HepG2 (cell line): ENCODE data around the gene PAQR7.

Experiments used
- BRCA1 ChIP-seq: sonication (generic); formaldehyde crosslinking; IDR thresholded peaks from 2 replicates; pipeline ENCODE4 v1.4.0; 2020; ENCODE audit warnings: missing genetic modification reagents
- ELF1 ChIP-seq: sonication (generic); formaldehyde crosslinking; IDR thresholded peaks from 2 replicates; pipeline ENCODE4 v1.4.0; 2020; ENCODE audit warnings: missing genetic modification reagents
- MXI1 ChIP-seq: IDR thresholded peaks from 3 replicates; pipeline ENCODE4 v1.6.1; 2012; ENCODE audit warnings: low read depth, low read length, inconsistent platforms, borderline replicate concordance
- ZBTB21 ChIP-seq: sonication (generic); formaldehyde crosslinking; IDR thresholded peaks from 2 replicates; pipeline ENCODE4 v1.4.0; 2020; ENCODE audit warnings: missing genetic modification reagents
- TF ChIP-seq, protein P1 (sequence below): sonication (generic); formaldehyde crosslinking; IDR thresholded peaks from 2 replicates; pipeline ENCODE4 v1.4.0; 2020; ENCODE audit warnings: missing genetic modification reagents
- TF ChIP-seq, protein P2 (sequence below): sonication (generic); formaldehyde crosslinking; IDR thresholded peaks from 2 replicates; pipeline ENCODE4 v1.4.0; 2020; ENCODE audit warnings: missing genetic modification reagents
- TF ChIP-seq, protein P3 (sequence below): sonication (generic); formaldehyde crosslinking; IDR thresholded peaks from 2 replicates; pipeline ENCODE4 v1.5.0; 2020; ENCODE audit warnings: mild to moderate bottlenecking, missing genetic modification reagents, moderate library complexity
- TF ChIP-seq, protein P4 (sequence below): sonication (generic); formaldehyde crosslinking; IDR thresholded peaks from 2 replicates; pipeline ENCODE4 v1.4.0; 2020; ENCODE audit warnings: missing genetic modification reagents, borderline replicate concordance
- TF ChIP-seq, protein P5 (sequence below): sonication (generic); formaldehyde crosslinking; IDR thresholded peaks from 2 replicates; pipeline ENCODE4 v1.9.0; 2022; ENCODE audit warnings: missing genetic modification reagents, mild to moderate bottlenecking, borderline replicate concordance
- TF ChIP-seq, protein P6 (sequence below), 2 experiments: IDR thresholded peaks; 2 replicates each; pipeline ENCODE4 v1.6.1; 2011 to 2012; ENCODE audit warnings: low read length in 2 of 2, borderline replicate concordance in 1 of 2, low read depth in 1 of 2, mild to moderate bottlenecking in 1 of 2, moderate library complexity in 1 of 2

DNA sequence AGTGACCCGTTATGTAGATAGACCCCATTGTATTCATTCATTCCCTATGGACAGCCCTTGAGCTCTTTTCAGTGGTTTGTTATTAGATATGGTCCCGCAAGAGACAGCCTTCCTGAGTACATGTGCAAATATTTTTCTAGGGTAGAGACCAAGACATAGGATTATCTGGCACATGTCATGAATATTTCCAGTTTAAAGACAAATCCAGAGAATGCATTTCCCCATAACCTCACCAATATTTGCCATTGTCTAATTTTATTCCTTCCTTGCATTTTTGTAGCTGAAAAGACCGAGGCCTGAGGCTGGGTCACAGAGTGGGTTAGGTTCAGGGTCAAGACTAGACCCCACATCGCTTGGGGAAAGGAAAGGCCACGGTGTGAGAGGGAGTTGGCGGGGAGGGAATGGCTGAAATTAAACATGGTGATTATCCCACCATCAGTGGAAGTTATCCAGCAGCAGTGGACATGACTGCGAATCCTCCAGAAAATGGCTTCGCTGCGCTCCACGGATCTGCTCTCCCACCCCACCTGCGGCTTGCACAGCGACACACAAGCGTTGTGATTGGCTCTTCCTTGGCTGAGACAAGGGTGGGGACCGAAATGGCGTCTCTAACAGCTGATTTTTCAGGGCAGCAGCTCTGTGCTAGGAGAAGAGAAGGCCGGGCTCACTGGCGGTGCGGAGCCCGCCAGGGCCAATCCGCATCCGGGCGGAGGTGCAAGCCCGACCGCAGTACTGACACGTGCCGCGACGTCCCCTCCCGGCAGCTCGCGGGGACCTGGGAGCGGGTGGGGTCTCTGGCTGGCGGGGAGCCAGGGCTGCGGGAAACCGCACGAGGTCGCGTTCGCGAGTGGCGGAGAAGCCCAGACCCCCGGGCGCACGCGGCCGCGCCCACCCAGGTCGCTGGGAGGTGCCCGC is 46.8 kb upstream of the PAQR7 start:
- TF ChIP-seq, protein P1, sequence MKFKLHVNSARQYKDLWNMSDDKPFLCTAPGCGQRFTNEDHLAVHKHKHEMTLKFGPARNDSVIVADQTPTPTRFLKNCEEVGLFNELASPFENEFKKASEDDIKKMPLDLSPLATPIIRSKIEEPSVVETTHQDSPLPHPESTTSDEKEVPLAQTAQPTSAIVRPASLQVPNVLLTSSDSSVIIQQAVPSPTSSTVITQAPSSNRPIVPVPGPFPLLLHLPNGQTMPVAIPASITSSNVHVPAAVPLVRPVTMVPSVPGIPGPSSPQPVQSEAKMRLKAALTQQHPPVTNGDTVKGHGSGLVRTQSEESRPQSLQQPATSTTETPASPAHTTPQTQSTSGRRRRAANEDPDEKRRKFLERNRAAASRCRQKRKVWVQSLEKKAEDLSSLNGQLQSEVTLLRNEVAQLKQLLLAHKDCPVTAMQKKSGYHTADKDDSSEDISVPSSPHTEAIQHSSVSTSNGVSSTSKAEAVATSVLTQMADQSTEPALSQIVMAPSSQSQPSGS (CRISPR knock-in tag): no peak
- TF ChIP-seq, protein P2, sequence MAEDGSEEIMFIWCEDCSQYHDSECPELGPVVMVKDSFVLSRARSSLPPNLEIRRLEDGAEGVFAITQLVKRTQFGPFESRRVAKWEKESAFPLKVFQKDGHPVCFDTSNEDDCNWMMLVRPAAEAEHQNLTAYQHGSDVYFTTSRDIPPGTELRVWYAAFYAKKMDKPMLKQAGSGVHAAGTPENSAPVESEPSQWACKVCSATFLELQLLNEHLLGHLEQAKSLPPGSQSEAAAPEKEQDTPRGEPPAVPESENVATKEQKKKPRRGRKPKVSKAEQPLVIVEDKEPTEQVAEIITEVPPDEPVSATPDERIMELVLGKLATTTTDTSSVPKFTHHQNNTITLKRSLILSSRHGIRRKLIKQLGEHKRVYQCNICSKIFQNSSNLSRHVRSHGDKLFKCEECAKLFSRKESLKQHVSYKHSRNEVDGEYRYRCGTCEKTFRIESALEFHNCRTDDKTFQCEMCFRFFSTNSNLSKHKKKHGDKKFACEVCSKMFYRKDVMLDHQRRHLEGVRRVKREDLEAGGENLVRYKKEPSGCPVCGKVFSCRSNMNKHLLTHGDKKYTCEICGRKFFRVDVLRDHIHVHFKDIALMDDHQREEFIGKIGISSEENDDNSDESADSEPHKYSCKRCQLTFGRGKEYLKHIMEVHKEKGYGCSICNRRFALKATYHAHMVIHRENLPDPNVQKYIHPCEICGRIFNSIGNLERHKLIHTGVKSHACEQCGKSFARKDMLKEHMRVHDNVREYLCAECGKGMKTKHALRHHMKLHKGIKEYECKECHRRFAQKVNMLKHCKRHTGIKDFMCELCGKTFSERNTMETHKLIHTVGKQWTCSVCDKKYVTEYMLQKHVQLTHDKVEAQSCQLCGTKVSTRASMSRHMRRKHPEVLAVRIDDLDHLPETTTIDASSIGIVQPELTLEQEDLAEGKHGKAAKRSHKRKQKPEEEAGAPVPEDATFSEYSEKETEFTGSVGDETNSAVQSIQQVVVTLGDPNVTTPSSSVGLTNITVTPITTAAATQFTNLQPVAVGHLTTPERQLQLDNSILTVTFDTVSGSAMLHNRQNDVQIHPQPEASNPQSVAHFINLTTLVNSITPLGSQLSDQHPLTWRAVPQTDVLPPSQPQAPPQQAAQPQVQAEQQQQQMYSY (CRISPR knock-in tag): no peak
- TF ChIP-seq MXI1: no peak
- TF ChIP-seq, protein P3, sequence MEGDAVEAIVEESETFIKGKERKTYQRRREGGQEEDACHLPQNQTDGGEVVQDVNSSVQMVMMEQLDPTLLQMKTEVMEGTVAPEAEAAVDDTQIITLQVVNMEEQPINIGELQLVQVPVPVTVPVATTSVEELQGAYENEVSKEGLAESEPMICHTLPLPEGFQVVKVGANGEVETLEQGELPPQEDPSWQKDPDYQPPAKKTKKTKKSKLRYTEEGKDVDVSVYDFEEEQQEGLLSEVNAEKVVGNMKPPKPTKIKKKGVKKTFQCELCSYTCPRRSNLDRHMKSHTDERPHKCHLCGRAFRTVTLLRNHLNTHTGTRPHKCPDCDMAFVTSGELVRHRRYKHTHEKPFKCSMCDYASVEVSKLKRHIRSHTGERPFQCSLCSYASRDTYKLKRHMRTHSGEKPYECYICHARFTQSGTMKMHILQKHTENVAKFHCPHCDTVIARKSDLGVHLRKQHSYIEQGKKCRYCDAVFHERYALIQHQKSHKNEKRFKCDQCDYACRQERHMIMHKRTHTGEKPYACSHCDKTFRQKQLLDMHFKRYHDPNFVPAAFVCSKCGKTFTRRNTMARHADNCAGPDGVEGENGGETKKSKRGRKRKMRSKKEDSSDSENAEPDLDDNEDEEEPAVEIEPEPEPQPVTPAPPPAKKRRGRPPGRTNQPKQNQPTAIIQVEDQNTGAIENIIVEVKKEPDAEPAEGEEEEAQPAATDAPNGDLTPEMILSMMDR (CRISPR knock-in tag): no peak
- TF ChIP-seq ZBTB21 (CRISPR knock-in tag): no peak
- no peak for TF ChIP-seq ELF1 (CRISPR knock-in tag)
- TF ChIP-seq, protein P4, sequence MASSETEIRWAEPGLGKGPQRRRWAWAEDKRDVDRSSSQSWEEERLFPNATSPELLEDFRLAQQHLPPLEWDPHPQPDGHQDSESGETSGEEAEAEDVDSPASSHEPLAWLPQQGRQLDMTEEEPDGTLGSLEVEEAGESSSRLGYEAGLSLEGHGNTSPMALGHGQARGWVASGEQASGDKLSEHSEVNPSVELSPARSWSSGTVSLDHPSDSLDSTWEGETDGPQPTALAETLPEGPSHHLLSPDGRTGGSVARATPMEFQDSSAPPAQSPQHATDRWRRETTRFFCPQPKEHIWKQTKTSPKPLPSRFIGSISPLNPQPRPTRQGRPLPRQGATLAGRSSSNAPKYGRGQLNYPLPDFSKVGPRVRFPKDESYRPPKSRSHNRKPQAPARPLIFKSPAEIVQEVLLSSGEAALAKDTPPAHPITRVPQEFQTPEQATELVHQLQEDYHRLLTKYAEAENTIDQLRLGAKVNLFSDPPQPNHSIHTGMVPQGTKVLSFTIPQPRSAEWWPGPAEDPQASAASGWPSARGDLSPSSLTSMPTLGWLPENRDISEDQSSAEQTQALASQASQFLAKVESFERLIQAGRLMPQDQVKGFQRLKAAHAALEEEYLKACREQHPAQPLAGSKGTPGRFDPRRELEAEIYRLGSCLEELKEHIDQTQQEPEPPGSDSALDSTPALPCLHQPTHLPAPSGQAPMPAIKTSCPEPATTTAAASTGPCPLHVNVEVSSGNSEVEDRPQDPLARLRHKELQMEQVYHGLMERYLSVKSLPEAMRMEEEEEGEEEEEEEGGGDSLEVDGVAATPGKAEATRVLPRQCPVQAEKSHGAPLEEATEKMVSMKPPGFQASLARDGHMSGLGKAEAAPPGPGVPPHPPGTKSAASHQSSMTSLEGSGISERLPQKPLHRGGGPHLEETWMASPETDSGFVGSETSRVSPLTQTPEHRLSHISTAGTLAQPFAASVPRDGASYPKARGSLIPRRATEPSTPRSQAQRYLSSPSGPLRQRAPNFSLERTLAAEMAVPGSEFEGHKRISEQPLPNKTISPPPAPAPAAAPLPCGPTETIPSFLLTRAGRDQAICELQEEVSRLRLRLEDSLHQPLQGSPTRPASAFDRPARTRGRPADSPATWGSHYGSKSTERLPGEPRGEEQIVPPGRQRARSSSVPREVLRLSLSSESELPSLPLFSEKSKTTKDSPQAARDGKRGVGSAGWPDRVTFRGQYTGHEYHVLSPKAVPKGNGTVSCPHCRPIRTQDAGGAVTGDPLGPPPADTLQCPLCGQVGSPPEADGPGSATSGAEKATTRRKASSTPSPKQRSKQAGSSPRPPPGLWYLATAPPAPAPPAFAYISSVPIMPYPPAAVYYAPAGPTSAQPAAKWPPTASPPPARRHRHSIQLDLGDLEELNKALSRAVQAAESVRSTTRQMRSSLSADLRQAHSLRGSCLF: no peak
- TF ChIP-seq BRCA1 (CRISPR knock-in tag): no peak
- TF ChIP-seq, protein P5, sequence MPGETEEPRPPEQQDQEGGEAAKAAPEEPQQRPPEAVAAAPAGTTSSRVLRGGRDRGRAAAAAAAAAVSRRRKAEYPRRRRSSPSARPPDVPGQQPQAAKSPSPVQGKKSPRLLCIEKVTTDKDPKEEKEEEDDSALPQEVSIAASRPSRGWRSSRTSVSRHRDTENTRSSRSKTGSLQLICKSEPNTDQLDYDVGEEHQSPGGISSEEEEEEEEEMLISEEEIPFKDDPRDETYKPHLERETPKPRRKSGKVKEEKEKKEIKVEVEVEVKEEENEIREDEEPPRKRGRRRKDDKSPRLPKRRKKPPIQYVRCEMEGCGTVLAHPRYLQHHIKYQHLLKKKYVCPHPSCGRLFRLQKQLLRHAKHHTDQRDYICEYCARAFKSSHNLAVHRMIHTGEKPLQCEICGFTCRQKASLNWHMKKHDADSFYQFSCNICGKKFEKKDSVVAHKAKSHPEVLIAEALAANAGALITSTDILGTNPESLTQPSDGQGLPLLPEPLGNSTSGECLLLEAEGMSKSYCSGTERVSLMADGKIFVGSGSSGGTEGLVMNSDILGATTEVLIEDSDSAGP (CRISPR knock-in tag): no peak
- TF ChIP-seq, protein P6, sequence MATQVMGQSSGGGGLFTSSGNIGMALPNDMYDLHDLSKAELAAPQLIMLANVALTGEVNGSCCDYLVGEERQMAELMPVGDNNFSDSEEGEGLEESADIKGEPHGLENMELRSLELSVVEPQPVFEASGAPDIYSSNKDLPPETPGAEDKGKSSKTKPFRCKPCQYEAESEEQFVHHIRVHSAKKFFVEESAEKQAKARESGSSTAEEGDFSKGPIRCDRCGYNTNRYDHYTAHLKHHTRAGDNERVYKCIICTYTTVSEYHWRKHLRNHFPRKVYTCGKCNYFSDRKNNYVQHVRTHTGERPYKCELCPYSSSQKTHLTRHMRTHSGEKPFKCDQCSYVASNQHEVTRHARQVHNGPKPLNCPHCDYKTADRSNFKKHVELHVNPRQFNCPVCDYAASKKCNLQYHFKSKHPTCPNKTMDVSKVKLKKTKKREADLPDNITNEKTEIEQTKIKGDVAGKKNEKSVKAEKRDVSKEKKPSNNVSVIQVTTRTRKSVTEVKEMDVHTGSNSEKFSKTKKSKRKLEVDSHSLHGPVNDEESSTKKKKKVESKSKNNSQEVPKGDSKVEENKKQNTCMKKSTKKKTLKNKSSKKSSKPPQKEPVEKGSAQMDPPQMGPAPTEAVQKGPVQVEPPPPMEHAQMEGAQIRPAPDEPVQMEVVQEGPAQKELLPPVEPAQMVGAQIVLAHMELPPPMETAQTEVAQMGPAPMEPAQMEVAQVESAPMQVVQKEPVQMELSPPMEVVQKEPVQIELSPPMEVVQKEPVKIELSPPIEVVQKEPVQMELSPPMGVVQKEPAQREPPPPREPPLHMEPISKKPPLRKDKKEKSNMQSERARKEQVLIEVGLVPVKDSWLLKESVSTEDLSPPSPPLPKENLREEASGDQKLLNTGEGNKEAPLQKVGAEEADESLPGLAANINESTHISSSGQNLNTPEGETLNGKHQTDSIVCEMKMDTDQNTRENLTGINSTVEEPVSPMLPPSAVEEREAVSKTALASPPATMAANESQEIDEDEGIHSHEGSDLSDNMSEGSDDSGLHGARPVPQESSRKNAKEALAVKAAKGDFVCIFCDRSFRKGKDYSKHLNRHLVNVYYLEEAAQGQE (IDR thresholded peaks at IDR 0.05; ENCODE audit: borderline replicate concordance in 1 of 2, low read depth in 1 of 2, low read length in 2 of 2): no peak
